ENCODE data around the gene DAB2IP. TPM values are rescaled to one million over a fixed set of nuclear protein-coding genes. Genes with fewer than 3 reads are reported as not detected.

DAB2IP gene
- total RNA-seq, 1 experiment from 2014 or later, result 17.0 TPM

- BruUV-seq (replicated peaks), result no TSS peak
- ChIA-PET CTCF (interaction anchor here (0.6 to 6.5 kb wide), 8 partner anchors 13 to 275 kb away, joined by 3 to 43 read pairs (median 4); no protein-coding TSS in a partner anchor), POLR2A (interaction anchor here (0.7 to 1.8 kb wide), 7 partner anchors 9 to 106 kb away, joined by 3 to 12 read pairs (median 5); no protein-coding TSS in a partner anchor)
- Mint-ChIP-seq H3K27ac (ENCODE audit: low read depth, unreplicated experiment) (peak overlapping the region; percentile 79), H3K4me1 (ENCODE audit: insufficient read depth, unreplicated experiment) (peaks cover 29% of the 10 kb centered on the region), H3K27me3 (ENCODE audit: insufficient read depth, unreplicated experiment) (no peaks in the 10 kb centered on the region), H3K4me3 (ENCODE audit: unreplicated experiment) (peak overlapping the region; percentile 75), H3K9me3 (ENCODE audit: unreplicated experiment) (no peaks in the 10 kb centered on the region), H3K36me3 (ENCODE audit: insufficient read depth, unreplicated experiment) (no peaks in the 10 kb centered on the region)
- no peak for TF ChIP-seq CTCF (IDR thresholded peaks at IDR 0.05; ENCODE audit: unreplicated experiment)
- DNase-seq (ENCODE audit: unreplicated experiment), result peak; percentile 22
- intact Hi-C loops (cut with micrococcal nuclease), result loop anchor here (1.0 to 2.0 kb wide), 4 partner anchors 24 to 291 kb away; no protein-coding TSS in a partner anchor
Observed at GRCh38 chr9:121700832-121701419, 49.5 kb downstream of the DAB2IP start.

GRCh38 chr9:121701736-121702261 is 50.4 kb downstream of the DAB2IP start:
- no peaks in the 10 kb centered on the region for H3K36me3 Mint-ChIP-seq (ENCODE audit: insufficient read depth, unreplicated experiment)
- no TSS peak for BruUV-seq (replicated peaks)
- intact Hi-C loops (cut with micrococcal nuclease), result loop anchor here (1.0 to 2.0 kb wide), 2 partner anchors 24 to 41 kb away; no protein-coding TSS in a partner anchor
- TF ChIP-seq CTCF (IDR thresholded peaks at IDR 0.05; ENCODE audit: unreplicated experiment), result no peak
- ChIA-PET POLR2A (interaction anchor here (1.0 to 1.8 kb wide), 3 partner anchors 19 to 34 kb away, joined by 4 to 7 read pairs (median 5); no protein-coding TSS in a partner anchor), CTCF (interaction anchor here (0.6 to 2.2 kb wide), 4 partner anchors 10 to 156 kb away, joined by 3 to 6 read pairs (median 4); no protein-coding TSS in a partner anchor)
- H3K9me3 Mint-ChIP-seq (ENCODE audit: unreplicated experiment), result no peaks in the 10 kb centered on the region
- no peaks in the 10 kb centered on the region for H3K27me3 Mint-ChIP-seq (ENCODE audit: insufficient read depth, unreplicated experiment)
- H3K4me1 Mint-ChIP-seq (ENCODE audit: insufficient read depth, unreplicated experiment), result peaks cover 29% of the 10 kb centered on the region
- H3K27ac Mint-ChIP-seq (ENCODE audit: low read depth, unreplicated experiment), result peak overlapping the region; percentile 79
- H3K4me3 Mint-ChIP-seq (ENCODE audit: unreplicated experiment), result peak overlapping the region; percentile 75
- no peak for DNase-seq (ENCODE audit: unreplicated experiment)

GRCh38 chr9:121703014-121703734 is 51.7 kb downstream of the DAB2IP start:
- H3K4me1 Mint-ChIP-seq (ENCODE audit: insufficient read depth, unreplicated experiment), result peaks cover 35% of the 10 kb centered on the region
- no peaks in the 10 kb centered on the region for H3K9me3 Mint-ChIP-seq (ENCODE audit: unreplicated experiment)
- CTCF ChIA-PET, result interaction anchor here (0.6 to 2.2 kb wide), 9 partner anchors 8 to 289 kb away, joined by 3 to 13 read pairs (median 3); no protein-coding TSS in a partner anchor
- no peak overlapping the region for H3K4me3 Mint-ChIP-seq (ENCODE audit: unreplicated experiment)
- no peak overlapping the region for H3K27ac Mint-ChIP-seq (ENCODE audit: low read depth, unreplicated experiment)
- no peak for DNase-seq (ENCODE audit: unreplicated experiment)
- no peaks in the 10 kb centered on the region for H3K36me3 Mint-ChIP-seq (ENCODE audit: insufficient read depth, unreplicated experiment)
- POLR2A ChIA-PET, result interaction anchor here (1.8 kb wide), 1 partner anchor 22 kb away, joined by 4 read pairs; no protein-coding TSS in a partner anchor
- BruUV-seq (replicated peaks), result no TSS peak
- no peaks in the 10 kb centered on the region for H3K27me3 Mint-ChIP-seq (ENCODE audit: insufficient read depth, unreplicated experiment)
- intact Hi-C loops (cut with micrococcal nuclease), result no loop called here
- no peak for TF ChIP-seq CTCF (IDR thresholded peaks at IDR 0.05; ENCODE audit: unreplicated experiment)

- Mint-ChIP-seq H3K27ac (ENCODE audit: low read depth, unreplicated experiment) (no peak overlapping the region), H3K36me3 (ENCODE audit: insufficient read depth, unreplicated experiment) (no peaks in the 10 kb centered on the region), H3K27me3 (ENCODE audit: insufficient read depth, unreplicated experiment) (no peaks in the 10 kb centered on the region), H3K4me1 (ENCODE audit: insufficient read depth, unreplicated experiment) (peaks cover 35% of the 10 kb centered on the region), H3K9me3 (ENCODE audit: unreplicated experiment) (no peaks in the 10 kb centered on the region), H3K4me3 (ENCODE audit: unreplicated experiment) (no peak overlapping the region)
- POLR2A ChIA-PET, result no interaction called here
- no TSS peak for BruUV-seq (replicated peaks)
- intact Hi-C loops (cut with micrococcal nuclease), result no loop called here
- TF ChIP-seq CTCF (IDR thresholded peaks at IDR 0.05; ENCODE audit: unreplicated experiment), result no peak
- CTCF ChIA-PET, result interaction anchor here (0.6 to 2.1 kb wide), 4 partner anchors 31 to 269 kb away, joined by 3 to 5 read pairs (median 4); no protein-coding TSS in a partner anchor
- DNase-seq (ENCODE audit: unreplicated experiment), result no peak
Observed at GRCh38 chr9:121704281-121704680, 52.8 kb downstream of the DAB2IP start.
